GM12865 (cell line): ENCODE results near the gene CD93.

Experiments used
- DNase-seq: peaks from one replicate; pipeline ENCODE4 v3.0.0; 2010; ENCODE audit warnings: low read depth
- H3K4me3 ChIP-seq: 2 replicates; pipeline ENCODE4 v1.5.1; 2011; ENCODE audit warnings: mild to moderate bottlenecking, low read depth, low read length, control low read depth
- CTCF ChIP-seq: IDR thresholded peaks from 2 replicates; pipeline ENCODE4 v1.5.1; 2011; ENCODE audit warnings: low read length, control low read depth, low read depth, inconsistent platforms; ENCODE audit not compliant: insufficient read depth; ENCODE audit errors: missing control alignments

Gene CD93

GRCh38 chr20:23086056-23086566 lies at the start of gene CD93:
Gene CD93 (minus strand): TSS chr20:23086324. CDS start chr20:23086192, 132 bp downstream.
- TF ChIP-seq CTCF = no peak
- peak; percentile 69 for DNase-seq
- no peak within 1 kb of the TSS; the same call in 1 of the 2 replicates for H3K4me3 ChIP-seq

GRCh38 chr20:23133560-23133998 lies 47.5 kb upstream of the CD93 start:
- DNase-seq = no peak
- TF ChIP-seq CTCF = no peak
- H3K4me3 ChIP-seq = no peak overlapping the region

- DNase-seq = no peak
- no peak overlapping the region for H3K4me3 ChIP-seq
- TF ChIP-seq CTCF = no peak
These were observed 46.9 kb upstream of the CD93 start for GRCh38 chr20:23132930-23133559.

DNA sequence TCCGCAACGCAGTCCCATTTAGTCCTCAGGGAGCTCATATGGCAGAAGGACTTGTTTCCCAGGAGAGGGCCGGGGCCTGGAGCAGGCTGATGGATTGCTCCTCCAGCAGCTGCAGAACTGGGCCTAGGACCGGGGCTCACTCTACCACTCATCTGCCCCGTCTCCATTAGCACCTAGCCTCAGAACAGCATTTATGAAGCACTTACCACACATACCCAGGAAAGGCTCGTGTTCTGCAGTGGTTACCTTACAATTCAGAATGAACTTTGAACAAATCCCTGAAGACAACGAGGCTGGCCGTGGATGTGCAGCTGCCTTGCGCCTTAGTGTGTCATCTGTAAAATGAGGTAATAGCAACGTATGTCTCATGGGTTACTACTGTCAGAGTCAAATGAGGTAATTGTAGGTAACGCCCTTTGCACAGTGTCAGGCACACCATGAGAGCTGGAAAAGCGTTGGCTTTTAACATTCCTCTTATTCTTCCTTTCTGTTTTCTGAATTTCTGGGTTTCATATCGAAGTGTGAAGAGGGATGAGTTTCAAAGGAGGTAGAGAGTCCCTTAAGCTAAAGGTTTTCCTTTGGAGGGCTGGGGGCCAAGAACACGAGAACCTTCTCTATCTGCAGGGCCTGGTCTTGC lies 46.3 kb upstream of the CD93 start:
- H3K4me3 ChIP-seq = no peak overlapping the region
- TF ChIP-seq CTCF = no peak
- no peak for DNase-seq

GRCh38 chr20:23131766-23132165 lies 45.6 kb upstream of the CD93 start:
- no peak overlapping the region for H3K4me3 ChIP-seq
- no peak for TF ChIP-seq CTCF
- no peak for DNase-seq

- no peak for DNase-seq
- TF ChIP-seq CTCF = no peak
- no peak overlapping the region for H3K4me3 ChIP-seq
These were observed 44.6 kb upstream of the CD93 start for GRCh38 chr20:23130622-23131140.
